OCI-M2 (cell line): Measurements from ENCODE around the gene KCNH2.
"Not testable (repeated sequence)": the region's sequence is repeated elsewhere in the genome, so short reads cannot be mapped to it uniquely, and the experiment has no call there.

Experiments used
- DNase-seq: peaks from one replicate; lab custom pipeline; 2025; ENCODE audit not compliant: unreplicated experiment; lab: John Stamatoyannopoulos, UW

Gene KCNH2

GRCh38 chr7:150978126-150978789 lies at the start of gene KCNH2:
Gene KCNH2 (minus strand): TSS chr7:150978321. CDS start chr7:150977913, 408 bp downstream.
- DNase-seq: no peak

GRCh38 chr7:151027728-151028130 lies 49.6 kb upstream of the KCNH2 start:
- not testable (repeated sequence) for DNase-seq

- DNase-seq: peak; percentile 83
Observed at GRCh38 chr7:151026771-151027727, 48.9 kb upstream of the KCNH2 start.

GRCh38 chr7:151025924-151026671 lies 48.0 kb upstream of the KCNH2 start:
- DNase-seq: no peak

GRCh38 chr7:151024435-151025056 lies 46.4 kb upstream of the KCNH2 start, which contains the start of gene ATG9B:
Gene ATG9B (minus strand): TSS chr7:151024494. CDS start chr7:151024423, 71 bp downstream.
- no peak for DNase-seq

- DNase-seq: no peak
Observed at GRCh38 chr7:151023232-151023631, 45.1 kb upstream of the KCNH2 start.

GRCh38 chr7:151020231-151020630 lies 42.1 kb upstream of the KCNH2 start:
- no peak for DNase-seq

GRCh38 chr7:151019130-151019447 lies 41.0 kb upstream of the KCNH2 start:
- DNase-seq: no peak

- DNase-seq: no peak
Observed at GRCh38 chr7:151018421-151019129, 40.5 kb upstream of the KCNH2 start.

- peak; percentile 96 for DNase-seq
Observed at GRCh38 chr7:151017953-151018420, 39.9 kb upstream of the KCNH2 start.

GRCh38 chr7:151017370-151017952 lies 39.3 kb upstream of the KCNH2 start:
- DNase-seq: no peak

- DNase-seq: no peak
Observed at GRCh38 chr7:151016942-151017341, 38.8 kb upstream of the KCNH2 start.

- no peak for DNase-seq
Observed at GRCh38 chr7:151016505-151016904, 38.4 kb upstream of the KCNH2 start.

GRCh38 chr7:151015967-151016366 lies 37.8 kb upstream of the KCNH2 start:
- no peak for DNase-seq

GRCh38 chr7:151014950-151015349 lies 36.8 kb upstream of the KCNH2 start:
- no peak for DNase-seq

- DNase-seq: no peak
Observed at GRCh38 chr7:151013733-151014497, 35.8 kb upstream of the KCNH2 start.

GRCh38 chr7:151013356-151013732 lies 35.2 kb upstream of the KCNH2 start:
- DNase-seq: no peak

- DNase-seq: no peak
Observed at GRCh38 chr7:151012911-151013347, 34.8 kb upstream of the KCNH2 start.

GRCh38 chr7:151012031-151012692 lies 34.0 kb upstream of the KCNH2 start:
- DNase-seq: no peak
